Caco-2 (cell line): ENCODE results near the gene DYRK4. TPM values are rescaled to one million over a fixed set of nuclear protein-coding genes. Genes with fewer than 3 reads are reported as not detected.

ENCODE experiments used
- BruUV-seq: library from RNA; stranded (reverse); fragments of 400-500 nt; replicated peaks from 2 replicates; lab custom pipeline; 2021; lab: Mats Ljungman, UMichigan
- CTCF ChIA-PET: fragments of 300-600 bp; sonication (Branson Sonifier 250); formaldehyde crosslinking; loops from one replicate; lab custom pipeline; 2022; ENCODE audit warnings: antibody characterized with exemption; lab: Charles Lee
- POLR2A ChIA-PET: fragments of 300-600 bp; sonication (Branson Sonifier 250); formaldehyde crosslinking; loops from one replicate; lab custom pipeline; 2022; ENCODE audit warnings: antibody characterized with exemption; lab: Charles Lee
- DNase-seq, 2 experiments: peaks; one replicate each; pipeline versions ENCODE4 v3.0.0 to v3.0.0-alpha.2; 2020 to 2022
- H3K27me3 ChIP-seq: replicated peaks from 2 replicates; pipeline ENCODE4 v1.6.0; 2011; ENCODE audit warnings: low read length; ENCODE audit not compliant: control insufficient read depth, insufficient read depth
- H3K36me3 ChIP-seq: 2 replicates; pipeline ENCODE4 v1.5.1; 2011; ENCODE audit warnings: low read length; ENCODE audit not compliant: control insufficient read depth, insufficient read depth
- H3K4me1 ChIP-seq: fragments of 250-450 bp; sonication (Bioruptor Pico); 2 replicates; pipeline ENCODE4 v1.5.1; 2020; ENCODE audit warnings: mild to moderate bottlenecking
- H3K4me3 ChIP-seq: 2 replicates; pipeline ENCODE4 v1.5.1; 2011; ENCODE audit warnings: low read depth, mild to moderate bottlenecking, control low read depth, low read length
- H3K9me3 ChIP-seq: fragments of 250-450 bp; sonication (Bioruptor Pico); 2 replicates; pipeline ENCODE4 v1.5.1; 2020; ENCODE audit warnings: mild to moderate bottlenecking, moderate library complexity
- H3K27ac Mint-ChIP-seq: one replicate; pipeline ENCODE4 v1.8.0; 2022; ENCODE audit warnings: mixed read lengths; ENCODE audit not compliant: unreplicated experiment
- H3K27me3 Mint-ChIP-seq: one replicate; pipeline ENCODE4 v1.8.0; 2022; ENCODE audit warnings: mixed read lengths; ENCODE audit not compliant: insufficient read depth, unreplicated experiment
- H3K36me3 Mint-ChIP-seq: one replicate; pipeline ENCODE4 v1.8.0; 2022; ENCODE audit warnings: mild to moderate bottlenecking, mixed read lengths; ENCODE audit not compliant: insufficient read depth, unreplicated experiment
- H3K4me1 Mint-ChIP-seq: one replicate; pipeline ENCODE4 v1.8.0; 2022; ENCODE audit warnings: low read depth, mixed read lengths; ENCODE audit not compliant: unreplicated experiment
- H3K4me3 Mint-ChIP-seq: one replicate; pipeline ENCODE4 v1.8.0; 2022; ENCODE audit warnings: mild to moderate bottlenecking, moderate library complexity, mixed read lengths; ENCODE audit not compliant: unreplicated experiment
- H3K9me3 Mint-ChIP-seq: one replicate; pipeline ENCODE4 v1.8.0; 2022; ENCODE audit warnings: mixed read lengths; ENCODE audit not compliant: unreplicated experiment
- CTCF ChIP-seq, 2 experiments: fragments of 200-600 bp in 1 of 2; IDR thresholded peaks; 1 replicate in 1 of 2; 2 replicates in 1 of 2; pipeline versions ENCODE4 v1.5.1 to v1.8.0; 2011 to 2022; ENCODE audit warnings: antibody characterized with exemption in 1 of 2, control low read depth in 1 of 2, inconsistent platforms in 1 of 2, low read depth in 1 of 2, low read length in 1 of 2, mild to moderate bottlenecking in 1 of 2, moderate library complexity in 1 of 2; ENCODE audit not compliant: insufficient read depth in 1 of 2, severe bottlenecking in 1 of 2, unreplicated experiment in 1 of 2
- intact Hi-C: fragments of 100-400 bp; cut with micrococcal nuclease; formaldehyde crosslinking; loops from one replicate; pipeline ENCODE4 v1.10.0; 2022; ENCODE audit not compliant: unreplicated experiment
- total RNA-seq: library from RNA; stranded (reverse); gene quantifications from 2 replicates; pipeline ENCODE4 v1.2.3, GENCODE V29; 2022

The DYRK4 gene
- total RNA-seq, 1 experiment from 2014 or later: 7.7 TPM

GRCh38 chr12:4621511-4621910 lies 59.5 kb downstream of the DYRK4 start:
- no peak overlapping the region for H3K4me3 ChIP-seq
- H3K27ac Mint-ChIP-seq: no peak overlapping the region
- H3K4me1 Mint-ChIP-seq: no peaks in the 10 kb centered on the region
- H3K4me1 ChIP-seq: no peaks in the 10 kb centered on the region
- H3K36me3 ChIP-seq: no peaks in the 10 kb centered on the region
- CTCF ChIA-PET: no interaction called here
- peaks cover 23% of the 10 kb centered on the region for H3K27me3 Mint-ChIP-seq
- POLR2A ChIA-PET: no interaction called here
- BruUV-seq: no TSS peak
- H3K9me3 Mint-ChIP-seq: no peaks in the 10 kb centered on the region
- no peak for DNase-seq
- H3K27me3 ChIP-seq: no peaks in the 10 kb centered on the region
- TF ChIP-seq CTCF (IDR thresholded peaks at IDR 0.05; ENCODE audit: insufficient read depth in 1 of 2, low read depth in 1 of 2, low read length in 1 of 2, severe bottlenecking in 1 of 2, unreplicated experiment in 1 of 2): no peak
- intact Hi-C loops: no loop called here
- no peaks in the 10 kb centered on the region for H3K36me3 Mint-ChIP-seq
- H3K4me3 Mint-ChIP-seq: no peak overlapping the region
- no peaks in the 10 kb centered on the region for H3K9me3 ChIP-seq

- intact Hi-C loops: no loop called here
- H3K4me1 Mint-ChIP-seq: no peaks in the 10 kb centered on the region
- H3K4me1 ChIP-seq: no peaks in the 10 kb centered on the region
- H3K36me3 ChIP-seq: no peaks in the 10 kb centered on the region
- no peak overlapping the region for H3K4me3 Mint-ChIP-seq
- no TSS peak for BruUV-seq
- no peak overlapping the region for H3K4me3 ChIP-seq
- no peaks in the 10 kb centered on the region for H3K27me3 ChIP-seq
- H3K36me3 Mint-ChIP-seq: no peaks in the 10 kb centered on the region
- H3K9me3 ChIP-seq: no peaks in the 10 kb centered on the region
- peaks cover 17% of the 10 kb centered on the region for H3K27me3 Mint-ChIP-seq
- no peak for DNase-seq
- POLR2A ChIA-PET: no interaction called here
- no peak overlapping the region for H3K27ac Mint-ChIP-seq
- CTCF ChIA-PET: no interaction called here
- H3K9me3 Mint-ChIP-seq: no peaks in the 10 kb centered on the region
- TF ChIP-seq CTCF (IDR thresholded peaks at IDR 0.05; ENCODE audit: insufficient read depth in 1 of 2, low read depth in 1 of 2, low read length in 1 of 2, severe bottlenecking in 1 of 2, unreplicated experiment in 1 of 2): no peak
Measured at GRCh38 chr12:4626543-4626942, 64.5 kb downstream of the DYRK4 start.

GRCh38 chr12:4628406-4628805 lies 66.4 kb downstream of the DYRK4 start:
- Mint-ChIP-seq H3K27me3 (peaks cover 19% of the 10 kb centered on the region), H3K27ac (no peak overlapping the region), H3K4me3 (no peak overlapping the region), H3K9me3 (no peaks in the 10 kb centered on the region), H3K4me1 (no peaks in the 10 kb centered on the region), H3K36me3 (no peaks in the 10 kb centered on the region)
- Histone ChIP-seq H3K4me1 (no peaks in the 10 kb centered on the region), H3K27me3 (no peaks in the 10 kb centered on the region), H3K36me3 (no peaks in the 10 kb centered on the region), H3K9me3 (no peaks in the 10 kb centered on the region), H3K4me3 (no peak overlapping the region)
- CTCF ChIA-PET: no interaction called here
- no peak for TF ChIP-seq CTCF (IDR thresholded peaks at IDR 0.05; ENCODE audit: insufficient read depth in 1 of 2, low read depth in 1 of 2, low read length in 1 of 2, severe bottlenecking in 1 of 2, unreplicated experiment in 1 of 2)
- POLR2A ChIA-PET: no interaction called here
- intact Hi-C loops: no loop called here
- no peak for DNase-seq
- no TSS peak for BruUV-seq
